Panc1 (cell line): ENCODE measurements around the gene STX18. TPM values are rescaled to one million over a fixed set of nuclear protein-coding genes. Genes with fewer than 3 reads are reported as not detected.

Experiments
- ATAC-seq: fragments of 200-7000 bp; cut with Tn5 transposase; 2 replicates; pipeline ENCODE4 v1.9.1; 2020; ENCODE audit warnings: mild to moderate bottlenecking, moderate library complexity
- BruUV-seq: library from RNA; stranded (reverse); fragments of 400-500 nt; replicated peaks from 2 replicates; lab custom pipeline; 2021; lab: Mats Ljungman, UMichigan
- CTCF ChIA-PET: fragments of 300-600 bp; sonication (Branson Sonifier 250); formaldehyde crosslinking; loops from one replicate; lab custom pipeline; 2022; ENCODE audit warnings: antibody characterized with exemption; lab: Charles Lee
- POLR2A ChIA-PET: fragments of 300-600 bp; sonication (Branson Sonifier 250); formaldehyde crosslinking; loops from one replicate; lab custom pipeline; 2022; ENCODE audit warnings: antibody characterized with exemption; lab: Charles Lee
- DNase-seq: peaks from one replicate; pipeline ENCODE4 v3.0.0-alpha.2; 2010; ENCODE audit warnings: low read depth, low spot score
- H3K27ac ChIP-seq: 2 replicates; pipeline ENCODE4 v1.5.1; 2011; ENCODE audit warnings: mild to moderate bottlenecking, low read length, inconsistent platforms
- H3K27me3 ChIP-seq: fragments of 200-500 bp; sonication (Bioruptor generic); 2 replicates; pipeline ENCODE4 v1.6.0; 2014; ENCODE audit warnings: low read length, inconsistent platforms; ENCODE audit not compliant: control insufficient read depth, insufficient read depth
- H3K36me3 ChIP-seq: fragments of 200-500 bp; sonication (Bioruptor generic); 2 replicates; pipeline ENCODE4 v1.5.1; 2014; ENCODE audit warnings: inconsistent platforms, mild to moderate bottlenecking, low read length, moderate library complexity; ENCODE audit not compliant: control insufficient read depth, insufficient read depth
- H3K4me1 ChIP-seq: 2 replicates; pipeline ENCODE4 v1.5.1; 2011; ENCODE audit warnings: inconsistent platforms, mild to moderate bottlenecking, low read length, moderate library complexity; ENCODE audit not compliant: control insufficient read depth, insufficient read depth
- H3K4me3 ChIP-seq, 2 experiments: 2 replicates each; pipeline ENCODE4 v1.5.1; 2011 to 2012; ENCODE audit warnings: low read depth in 2 of 2, low read length in 2 of 2, mild to moderate bottlenecking in 2 of 2, inconsistent platforms in 1 of 2, moderate library complexity in 1 of 2
- H3K9me3 ChIP-seq: fragments of 200-500 bp; sonication (Bioruptor generic); 2 replicates; pipeline ENCODE4 v1.5.1; 2014; ENCODE audit warnings: low read depth, mild to moderate bottlenecking, inconsistent platforms, low read length, moderate library complexity; ENCODE audit not compliant: control insufficient read depth, insufficient read depth
- POLR2AphosphoS5 ChIP-seq: IDR thresholded peaks from 2 replicates; pipeline ENCODE4 v1.6.1; 2012; ENCODE audit warnings: mild to moderate bottlenecking, low read depth, low read length, moderate library complexity
- SIN3A ChIP-seq: IDR thresholded peaks from 2 replicates; pipeline ENCODE4 v1.6.1; 2012; ENCODE audit warnings: low read depth, mild to moderate bottlenecking, low read length, moderate library complexity, borderline replicate concordance; ENCODE audit not compliant: insufficient read depth
- TCF7L2 ChIP-seq: IDR thresholded peaks from 2 replicates; pipeline ENCODE4 v1.6.1; 2011; ENCODE audit warnings: mild to moderate bottlenecking, low read depth, low read length, inconsistent platforms
- in situ Hi-C: cut with HindIII; loops from 2 replicates; pipeline ENCODE4 v1.10.0; 2016; ENCODE audit warnings: low sequenced_read_pairs, low pct_unique_long_range_greater_than_20kb
- intact Hi-C: fragments of 100-400 bp; cut with micrococcal nuclease; formaldehyde crosslinking; loops from one replicate; pipeline ENCODE4 v1.10.0; 2022; ENCODE audit not compliant: unreplicated experiment
- total RNA-seq: library from RNA; stranded (reverse); gene quantifications from one replicate; pipeline ENCODE4 v1.2.1, GENCODE V29; 2021; ENCODE audit not compliant: unreplicated experiment
- TF ChIP-seq, protein P1 (sequence below): fragments of 450-650 bp; IDR thresholded peaks from 2 replicates; pipeline ENCODE4 v1.5.1; 2017; ENCODE audit warnings: mild to moderate bottlenecking
- TF ChIP-seq, protein P2 (sequence below), 2 experiments: IDR thresholded peaks; 2 replicates each; pipeline ENCODE4 v1.6.1; 2011 to 2012; ENCODE audit warnings: low read depth in 2 of 2, control low read depth in 1 of 2, low read length in 1 of 2, mild to moderate bottlenecking in 1 of 2, moderate library complexity in 1 of 2; ENCODE audit not compliant: insufficient read depth in 1 of 2

Gene STX18
- total RNA-seq, 1 experiment from 2014 or later, result 15.0 TPM

- Histone ChIP-seq H3K4me3 (no peak overlapping the region), H3K36me3 (no peaks in the 10 kb centered on the region), H3K9me3 (no peaks in the 10 kb centered on the region), H3K27ac (no peak overlapping the region), H3K4me1 (no peaks in the 10 kb centered on the region), H3K27me3 (no peaks in the 10 kb centered on the region)
- ATAC-seq, result no peak
- no TSS peak for BruUV-seq
- ChIA-PET POLR2A (no interaction called here), CTCF (no interaction called here)
- intact Hi-C loops, result no loop called here
- no peak for TF ChIP-seq TCF7L2
- no peak for TF ChIP-seq POLR2AphosphoS5
- no peak for TF ChIP-seq SIN3A
- TF ChIP-seq, protein P1, sequence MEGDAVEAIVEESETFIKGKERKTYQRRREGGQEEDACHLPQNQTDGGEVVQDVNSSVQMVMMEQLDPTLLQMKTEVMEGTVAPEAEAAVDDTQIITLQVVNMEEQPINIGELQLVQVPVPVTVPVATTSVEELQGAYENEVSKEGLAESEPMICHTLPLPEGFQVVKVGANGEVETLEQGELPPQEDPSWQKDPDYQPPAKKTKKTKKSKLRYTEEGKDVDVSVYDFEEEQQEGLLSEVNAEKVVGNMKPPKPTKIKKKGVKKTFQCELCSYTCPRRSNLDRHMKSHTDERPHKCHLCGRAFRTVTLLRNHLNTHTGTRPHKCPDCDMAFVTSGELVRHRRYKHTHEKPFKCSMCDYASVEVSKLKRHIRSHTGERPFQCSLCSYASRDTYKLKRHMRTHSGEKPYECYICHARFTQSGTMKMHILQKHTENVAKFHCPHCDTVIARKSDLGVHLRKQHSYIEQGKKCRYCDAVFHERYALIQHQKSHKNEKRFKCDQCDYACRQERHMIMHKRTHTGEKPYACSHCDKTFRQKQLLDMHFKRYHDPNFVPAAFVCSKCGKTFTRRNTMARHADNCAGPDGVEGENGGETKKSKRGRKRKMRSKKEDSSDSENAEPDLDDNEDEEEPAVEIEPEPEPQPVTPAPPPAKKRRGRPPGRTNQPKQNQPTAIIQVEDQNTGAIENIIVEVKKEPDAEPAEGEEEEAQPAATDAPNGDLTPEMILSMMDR, result no peak
- TF ChIP-seq, protein P2, sequence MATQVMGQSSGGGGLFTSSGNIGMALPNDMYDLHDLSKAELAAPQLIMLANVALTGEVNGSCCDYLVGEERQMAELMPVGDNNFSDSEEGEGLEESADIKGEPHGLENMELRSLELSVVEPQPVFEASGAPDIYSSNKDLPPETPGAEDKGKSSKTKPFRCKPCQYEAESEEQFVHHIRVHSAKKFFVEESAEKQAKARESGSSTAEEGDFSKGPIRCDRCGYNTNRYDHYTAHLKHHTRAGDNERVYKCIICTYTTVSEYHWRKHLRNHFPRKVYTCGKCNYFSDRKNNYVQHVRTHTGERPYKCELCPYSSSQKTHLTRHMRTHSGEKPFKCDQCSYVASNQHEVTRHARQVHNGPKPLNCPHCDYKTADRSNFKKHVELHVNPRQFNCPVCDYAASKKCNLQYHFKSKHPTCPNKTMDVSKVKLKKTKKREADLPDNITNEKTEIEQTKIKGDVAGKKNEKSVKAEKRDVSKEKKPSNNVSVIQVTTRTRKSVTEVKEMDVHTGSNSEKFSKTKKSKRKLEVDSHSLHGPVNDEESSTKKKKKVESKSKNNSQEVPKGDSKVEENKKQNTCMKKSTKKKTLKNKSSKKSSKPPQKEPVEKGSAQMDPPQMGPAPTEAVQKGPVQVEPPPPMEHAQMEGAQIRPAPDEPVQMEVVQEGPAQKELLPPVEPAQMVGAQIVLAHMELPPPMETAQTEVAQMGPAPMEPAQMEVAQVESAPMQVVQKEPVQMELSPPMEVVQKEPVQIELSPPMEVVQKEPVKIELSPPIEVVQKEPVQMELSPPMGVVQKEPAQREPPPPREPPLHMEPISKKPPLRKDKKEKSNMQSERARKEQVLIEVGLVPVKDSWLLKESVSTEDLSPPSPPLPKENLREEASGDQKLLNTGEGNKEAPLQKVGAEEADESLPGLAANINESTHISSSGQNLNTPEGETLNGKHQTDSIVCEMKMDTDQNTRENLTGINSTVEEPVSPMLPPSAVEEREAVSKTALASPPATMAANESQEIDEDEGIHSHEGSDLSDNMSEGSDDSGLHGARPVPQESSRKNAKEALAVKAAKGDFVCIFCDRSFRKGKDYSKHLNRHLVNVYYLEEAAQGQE (IDR thresholded peaks at IDR 0.05; ENCODE audit: insufficient read depth in 1 of 2, low read depth in 2 of 2, low read length in 1 of 2), result no peak
- in situ Hi-C loops, result no loop called here
- no peak for DNase-seq
Measured at GRCh38 chr4:4472344-4472958, 69.4 kb downstream of the STX18 start.

DNA sequence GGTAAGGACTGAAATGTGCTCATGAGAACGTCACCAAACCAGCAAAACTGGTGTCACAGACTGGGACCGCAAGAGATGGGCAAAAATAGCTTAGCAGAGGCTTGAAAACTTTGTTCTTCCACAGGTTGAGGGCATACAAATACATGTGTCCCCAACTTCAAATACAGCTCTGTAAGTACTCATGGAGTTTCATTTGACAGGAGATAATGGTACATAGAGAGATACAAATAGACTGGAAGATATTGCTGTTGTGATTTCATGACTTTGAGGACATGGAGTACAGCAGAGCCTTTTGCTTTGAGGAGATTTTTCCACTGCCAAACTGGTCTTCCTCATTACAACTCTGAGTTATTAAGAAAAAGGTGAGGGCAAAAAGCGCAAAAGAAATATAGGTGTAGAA, 70.7 kb downstream of the STX18 start:
- intact Hi-C loops, result no loop called here
- in situ Hi-C loops, result no loop called here
- no peak overlapping the region for H3K4me3 ChIP-seq
- no peak for ATAC-seq
- H3K36me3 ChIP-seq, result no peaks in the 10 kb centered on the region
- H3K4me1 ChIP-seq, result no peaks in the 10 kb centered on the region
- CTCF ChIA-PET, result no interaction called here
- TF ChIP-seq, protein P1, result no peak
- TF ChIP-seq TCF7L2 (no peak), SIN3A (no peak), POLR2AphosphoS5 (no peak)
- TF ChIP-seq, protein P2 (IDR thresholded peaks at IDR 0.05; ENCODE audit: insufficient read depth in 1 of 2, low read depth in 2 of 2, low read length in 1 of 2), result no peak
- BruUV-seq, result no TSS peak
- POLR2A ChIA-PET, result no interaction called here
- H3K9me3 ChIP-seq, result no peaks in the 10 kb centered on the region
- no peaks in the 10 kb centered on the region for H3K27me3 ChIP-seq
- H3K27ac ChIP-seq, result no peak overlapping the region
- no peak for DNase-seq
